Stimulated activated CD4-positive, alpha-beta T cell treated with anti-CD3 and anti-CD28 coated beads, Interleukin-1b, Interleukin-23, amount 100 ng/mL, for 1 hour (primary cell): ENCODE data around the gene OR10H5.
"Not testable (repeated sequence)": the region's sequence is repeated elsewhere in the genome, so short reads cannot be mapped to it uniquely, and the experiment has no call there.

Experiments used
- DNase-seq, 2 donors: peaks; one replicate each; pipeline ENCODE4 v3.0.0-alpha.2; 2020; ENCODE audit warnings: low read depth in 2 of 2

OR10H5 gene

DNA sequence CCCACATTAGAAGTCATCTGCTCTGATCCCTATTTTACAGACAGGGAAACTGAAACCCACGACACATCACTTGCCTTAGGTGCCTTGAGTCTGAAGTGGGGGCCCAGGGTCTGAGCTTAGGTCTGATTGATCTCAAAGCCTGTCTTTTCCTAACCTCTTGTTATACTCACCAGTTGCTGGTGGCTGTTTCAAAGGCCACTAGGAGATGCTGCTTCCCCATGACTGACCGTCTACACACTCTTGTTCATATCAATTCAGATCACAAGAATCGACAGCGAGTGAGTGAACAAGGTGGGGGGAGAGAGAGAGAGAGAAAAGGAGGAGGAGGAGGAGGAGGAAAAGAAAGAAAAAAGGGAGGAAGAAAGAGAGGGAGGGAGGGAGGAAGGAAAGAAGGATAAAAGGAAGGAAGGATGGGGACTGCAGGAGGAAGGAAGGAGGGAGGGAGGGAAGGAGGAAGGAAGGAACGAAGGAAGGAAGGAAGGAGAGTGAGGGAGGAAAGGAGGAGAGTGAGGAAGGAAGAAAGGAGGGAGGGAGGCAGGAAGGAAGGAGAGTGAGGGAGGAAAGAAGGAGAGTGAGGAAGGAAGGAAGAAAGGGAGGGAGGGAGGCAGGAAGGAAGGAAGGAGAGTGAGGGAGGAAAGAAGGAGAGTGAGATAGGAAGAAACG, 24.7 kb downstream of the OR10H5 start:
- DNase-seq = peak in 1 of 2 donors; percentile 0

DNA sequence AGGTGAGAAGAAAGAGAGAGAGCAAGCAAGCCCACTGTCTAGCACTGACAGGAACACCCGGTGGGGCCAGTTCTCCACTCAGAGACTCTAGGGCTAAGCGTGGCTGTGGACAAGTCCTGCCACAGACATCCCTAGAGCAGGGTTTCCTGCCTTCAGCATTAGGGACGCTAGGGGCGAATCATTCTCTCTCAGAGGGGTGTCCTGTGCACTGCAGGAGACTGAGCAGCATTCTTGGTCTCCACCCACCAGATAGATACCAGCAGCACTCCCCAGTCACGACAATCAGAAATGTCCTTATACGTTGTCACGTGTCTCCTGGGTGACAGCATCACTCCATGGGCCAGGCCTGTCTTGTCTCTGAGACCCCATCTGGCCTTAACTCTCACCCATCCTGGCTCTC, 26.5 kb downstream of the OR10H5 start:
- no peak for DNase-seq

GRCh38 chr19:15815306-15815705, 27.8 kb downstream of the OR10H5 start, which contains the start of gene OR10H1:
Gene OR10H1, minus strand, starts transcription at chr19:15815664. Its CDS starts 7,627 bp downstream, at chr19:15808037.
- DNase-seq = no peak

GRCh38 chr19:15820646-15821045, 33.2 kb downstream of the OR10H5 start:
- DNase-seq = no peak

GRCh38 chr19:15825753-15826152, 38.3 kb downstream of the OR10H5 start:
- DNase-seq = no peak

GRCh38 chr19:15828121-15828610, 40.7 kb downstream of the OR10H5 start:
- DNase-seq = no peak

DNA sequence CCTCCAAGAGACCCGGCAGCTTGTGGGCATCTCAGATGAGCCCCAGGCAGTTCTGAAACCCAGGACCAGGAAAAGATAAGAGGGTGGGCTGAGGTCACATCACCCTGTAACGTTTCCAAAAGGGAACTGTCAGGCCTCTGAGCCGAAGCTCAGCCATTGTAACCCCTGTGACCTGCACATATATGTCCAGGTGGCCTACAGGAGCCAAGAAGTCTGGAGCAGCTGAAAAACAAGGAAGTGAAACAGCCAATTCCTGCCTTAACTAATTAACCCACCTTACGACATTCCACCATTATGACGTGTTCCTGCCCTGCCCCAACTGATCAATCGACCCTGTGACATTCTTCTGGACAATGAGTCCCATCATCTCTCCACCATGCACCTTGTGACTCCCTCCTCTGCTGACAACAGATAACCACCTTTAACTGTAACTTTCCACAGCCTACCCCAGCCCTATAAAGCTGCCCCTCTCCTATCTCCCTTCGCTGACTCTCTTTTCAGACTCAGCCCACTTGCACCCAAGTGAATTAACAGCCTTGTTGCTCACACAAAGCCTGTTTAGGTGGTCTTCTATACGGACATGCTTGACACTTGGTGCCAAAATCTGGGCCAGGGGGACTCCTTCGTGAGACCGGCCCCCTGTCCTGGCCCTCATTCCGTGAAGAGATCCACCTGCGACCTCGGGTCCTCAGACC, 41.3 kb downstream of the OR10H5 start:
- not testable (repeated sequence) for DNase-seq

- DNase-seq = no peak
These were observed 41.8 kb downstream of the OR10H5 start for GRCh38 chr19:15829306-15829698.

GRCh38 chr19:15829786-15830185, 42.3 kb downstream of the OR10H5 start:
- DNase-seq = no peak

GRCh38 chr19:15831626-15832025, 44.2 kb downstream of the OR10H5 start:
- DNase-seq = no peak

DNA sequence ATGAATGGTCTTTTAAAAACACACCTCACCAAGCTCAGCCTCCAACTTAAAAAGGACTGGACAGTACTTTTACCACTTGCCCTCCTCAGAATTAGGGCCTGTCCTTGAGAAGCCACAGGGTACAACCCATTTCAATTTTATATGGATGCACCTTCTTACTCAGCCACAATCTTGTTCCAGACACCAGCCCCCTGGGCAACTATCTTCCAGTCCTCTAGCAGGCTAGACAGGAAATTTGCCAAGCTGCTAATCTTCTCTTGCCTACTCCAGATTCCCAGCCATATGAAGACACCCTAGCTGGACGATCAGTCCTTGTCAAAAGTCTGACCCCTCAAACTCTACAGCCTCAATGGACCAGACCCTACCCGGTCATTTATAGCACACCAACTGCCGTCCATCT, 46.8 kb downstream of the OR10H5 start:
- DNase-seq = not testable (repeated sequence)

GRCh38 chr19:15835565-15836329, 48.3 kb downstream of the OR10H5 start:
- DNase-seq = peak in 1 of 2 donors; percentile 32

DNA sequence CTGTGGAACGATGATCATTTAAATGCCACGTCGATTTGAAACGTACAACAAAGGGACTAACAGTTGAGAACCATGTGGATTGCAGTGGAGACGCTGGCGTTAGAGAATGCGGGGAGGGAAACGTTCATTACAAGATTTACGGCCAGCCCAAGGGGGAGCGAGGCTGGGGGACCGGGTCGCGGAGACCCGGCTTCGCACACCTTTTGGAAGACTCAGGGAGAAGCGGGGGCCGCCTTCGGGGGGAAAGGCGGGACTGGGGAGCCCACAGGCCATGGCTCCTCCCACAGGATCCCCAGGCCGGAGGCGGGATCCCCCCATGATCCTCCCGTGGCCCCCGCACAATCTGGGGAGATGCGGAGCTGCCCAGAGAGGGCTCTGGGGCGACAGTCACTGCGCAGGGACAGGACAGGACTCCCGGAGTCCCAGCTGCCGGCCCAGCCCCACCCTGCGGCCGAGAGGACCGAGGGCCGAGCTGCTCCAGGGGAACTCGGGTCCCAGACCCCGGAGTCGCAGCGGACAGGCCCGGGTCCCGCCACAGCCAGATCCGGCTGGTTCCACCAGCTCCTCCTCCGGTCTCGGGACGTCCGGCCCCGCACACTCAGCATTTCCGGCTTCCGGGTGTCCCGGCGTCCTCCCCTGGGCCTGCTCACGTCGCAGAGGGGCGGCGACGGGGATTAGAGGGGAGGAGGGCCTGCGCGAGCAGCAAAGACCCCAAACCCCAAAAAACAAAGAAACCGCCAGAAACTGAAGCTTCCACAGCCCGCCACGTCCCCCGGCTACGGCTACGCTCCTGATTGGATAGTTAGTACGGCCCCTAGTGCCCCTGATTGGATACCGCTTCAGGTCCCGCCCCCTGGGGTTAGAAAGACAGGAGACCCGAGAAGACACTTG, 49.1 kb downstream of the OR10H5 start:
- peak; percentile 82 to 88 for DNase-seq

DNA sequence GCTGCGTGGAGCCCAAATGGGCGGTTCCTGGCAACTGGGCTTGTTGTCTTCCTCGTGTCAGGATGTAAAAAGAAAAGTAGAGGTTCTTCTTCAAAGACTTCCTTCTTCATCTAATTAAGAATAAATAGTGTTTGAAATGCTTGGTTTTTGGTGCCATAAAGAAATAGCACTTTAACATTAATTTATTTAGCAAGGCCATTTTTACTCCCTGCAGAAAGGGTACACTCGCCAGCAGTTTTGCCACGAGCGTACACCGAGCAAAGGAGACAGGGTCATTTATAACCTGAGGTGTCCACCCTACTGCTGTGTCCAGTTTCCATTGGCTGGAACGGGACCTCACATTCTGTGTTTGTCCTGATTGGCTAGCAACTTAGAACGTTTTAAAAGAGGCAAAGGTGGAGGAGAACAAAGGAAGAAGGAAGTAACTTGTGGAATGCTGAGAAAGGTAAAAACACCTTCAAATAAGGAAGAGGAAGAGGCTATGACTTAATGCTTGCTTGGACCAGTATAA, 49.8 kb downstream of the OR10H5 start:
- no peak for DNase-seq

DNA sequence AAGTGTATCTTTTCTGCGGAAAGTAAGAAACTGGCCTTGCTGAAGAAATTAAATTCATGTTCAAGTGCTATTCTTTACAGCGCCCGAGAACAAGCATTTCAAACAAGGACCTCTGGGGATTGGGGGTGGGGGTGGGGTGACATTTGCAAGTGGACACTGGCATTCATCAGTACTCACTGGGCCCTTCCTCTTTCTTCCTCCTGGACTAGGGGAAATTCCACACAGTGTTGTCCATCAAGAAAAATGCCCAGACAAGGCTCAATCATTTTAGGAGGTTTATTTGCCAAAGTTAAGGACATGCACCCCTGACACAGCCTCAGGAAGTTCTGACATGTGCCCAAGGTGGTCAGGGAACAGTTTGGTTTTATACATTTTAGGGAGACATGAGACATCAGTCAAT, 50.9 kb downstream of the OR10H5 start:
- no peak for DNase-seq

- not testable (repeated sequence) for DNase-seq
These were observed 52.4 kb downstream of the OR10H5 start for GRCh38 chr19:15839888-15840287.

DNA sequence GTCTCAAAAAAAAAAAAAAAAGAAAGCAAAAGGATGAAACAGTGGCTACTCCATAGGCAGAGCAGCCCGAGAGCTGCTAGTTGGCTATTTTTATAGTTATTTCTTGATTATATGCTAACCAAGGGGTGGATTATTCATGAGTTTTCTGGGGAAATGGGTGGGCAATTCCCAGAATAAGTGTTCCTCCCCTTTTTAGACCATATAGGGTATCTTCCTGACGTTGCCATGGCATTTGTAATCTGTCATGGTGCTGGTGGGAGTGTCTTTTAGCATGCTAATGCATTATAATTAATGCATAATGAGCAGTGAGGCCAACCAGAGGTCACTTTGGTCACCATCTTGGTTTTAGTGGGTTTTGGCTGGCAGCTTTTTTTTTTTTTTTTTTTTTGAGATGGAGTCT, 53.4 kb downstream of the OR10H5 start:
- DNase-seq = no peak

DNA sequence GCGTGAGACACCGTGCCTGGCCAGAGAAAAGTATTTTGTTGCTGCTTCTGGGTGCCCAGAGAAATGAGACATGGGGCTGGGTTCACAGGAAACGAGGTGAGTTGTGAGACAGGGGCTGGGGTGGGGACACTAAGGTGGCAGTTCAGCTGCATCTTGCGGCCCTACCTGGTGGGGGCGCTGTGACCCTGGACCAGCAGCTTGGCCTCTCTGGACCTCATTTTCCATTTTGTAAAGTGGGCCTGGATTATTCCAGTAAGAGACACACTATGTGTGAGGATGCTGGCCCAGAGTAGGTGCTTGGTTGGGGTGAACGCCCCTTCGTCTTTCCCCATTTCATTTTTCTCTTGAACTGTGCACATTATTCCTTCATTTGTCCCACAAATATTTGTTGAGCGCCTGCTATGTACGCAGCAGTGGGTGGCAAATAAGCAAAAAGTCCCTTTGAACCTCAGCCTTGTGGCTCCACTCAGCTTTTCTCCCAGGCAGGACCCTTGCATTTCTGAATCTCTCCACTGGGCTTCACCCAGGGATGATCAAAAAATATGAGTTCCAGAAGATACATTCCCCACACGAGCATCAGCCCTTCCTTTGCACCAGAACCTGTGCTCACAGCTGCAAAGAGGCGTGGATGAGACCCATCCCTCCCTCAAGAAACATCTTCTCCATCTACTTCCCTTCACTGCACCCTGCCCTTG, 54.6 kb downstream of the OR10H5 start:
- DNase-seq = no peak

GRCh38 chr19:15843203-15843893, 55.9 kb downstream of the OR10H5 start:
- no peak for DNase-seq

- not testable (repeated sequence) for DNase-seq
These were observed 56.4 kb downstream of the OR10H5 start for GRCh38 chr19:15843894-15844222.
